Nephron progenitor cell (in vitro differentiated cells): ENCODE results near the gene SBK1.
A peak's percentile ranks its signal among the peaks of the same experiment; 100 is the strongest.

Experiments used
- DNase-seq: peaks from one replicate; pipeline ENCODE4 v3.0.0; 2021
- H3K27ac Mint-ChIP-seq: 2 replicates; pipeline ENCODE4 v1.8.0; 2021; ENCODE audit warnings: mild to moderate bottlenecking, moderate library complexity, mixed read lengths
- H3K27me3 Mint-ChIP-seq: 2 replicates; pipeline ENCODE4 v1.8.0; 2021; ENCODE audit warnings: mild to moderate bottlenecking, low read depth, mixed read lengths; ENCODE audit not compliant: poor library complexity
- H3K36me3 Mint-ChIP-seq: 2 replicates; pipeline ENCODE4 v1.8.0; 2021; ENCODE audit warnings: low read depth, mixed read lengths
- H3K4me1 Mint-ChIP-seq: 2 replicates; pipeline ENCODE4 v1.8.0; 2021; ENCODE audit warnings: mixed read lengths
- H3K4me3 Mint-ChIP-seq: 2 replicates; pipeline ENCODE4 v1.8.0; 2021; ENCODE audit warnings: mild to moderate bottlenecking, moderate library complexity, mixed read lengths
- H3K9me3 Mint-ChIP-seq: 2 replicates; pipeline ENCODE4 v1.8.0; 2021; ENCODE audit warnings: mild to moderate bottlenecking, moderate library complexity, mixed read lengths
- TF ChIP-seq, protein P1 (sequence below): fragments of 200-600 bp; sonication (generic); IDR thresholded peaks from 2 replicates; pipeline ENCODE4 v1.5.0; 2021; ENCODE audit warnings: antibody characterized with exemption

The SBK1 gene

DNA sequence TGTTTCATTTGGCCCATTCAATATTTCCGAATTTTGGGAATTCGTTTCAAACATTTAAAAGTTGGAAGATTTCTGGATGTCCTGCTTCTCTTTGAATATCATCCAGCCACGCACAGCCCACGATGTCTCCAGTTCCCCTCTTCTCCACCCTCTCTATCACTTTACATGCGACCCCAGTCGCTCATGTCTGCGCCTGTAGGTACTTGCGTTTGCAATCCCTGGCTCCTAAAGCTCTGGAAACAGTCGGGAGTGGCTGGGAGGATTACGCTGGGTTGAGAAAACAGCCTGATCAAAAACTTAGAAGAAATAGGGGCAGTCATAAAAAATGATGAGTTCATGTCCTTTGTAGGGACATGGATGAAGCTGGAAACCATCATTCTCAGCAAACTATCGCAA lies 1.5 kb upstream of the SBK1 start:
- peaks cover 16% of the 10 kb centered on the region for H3K36me3 Mint-ChIP-seq
- no peak overlapping the region for H3K27ac Mint-ChIP-seq
- H3K27me3 Mint-ChIP-seq: no peaks in the 10 kb centered on the region
- DNase-seq: no peak
- peaks cover 60% of the 10 kb centered on the region for H3K4me1 Mint-ChIP-seq
- H3K9me3 Mint-ChIP-seq: no peaks in the 10 kb centered on the region
- TF ChIP-seq, protein P1, sequence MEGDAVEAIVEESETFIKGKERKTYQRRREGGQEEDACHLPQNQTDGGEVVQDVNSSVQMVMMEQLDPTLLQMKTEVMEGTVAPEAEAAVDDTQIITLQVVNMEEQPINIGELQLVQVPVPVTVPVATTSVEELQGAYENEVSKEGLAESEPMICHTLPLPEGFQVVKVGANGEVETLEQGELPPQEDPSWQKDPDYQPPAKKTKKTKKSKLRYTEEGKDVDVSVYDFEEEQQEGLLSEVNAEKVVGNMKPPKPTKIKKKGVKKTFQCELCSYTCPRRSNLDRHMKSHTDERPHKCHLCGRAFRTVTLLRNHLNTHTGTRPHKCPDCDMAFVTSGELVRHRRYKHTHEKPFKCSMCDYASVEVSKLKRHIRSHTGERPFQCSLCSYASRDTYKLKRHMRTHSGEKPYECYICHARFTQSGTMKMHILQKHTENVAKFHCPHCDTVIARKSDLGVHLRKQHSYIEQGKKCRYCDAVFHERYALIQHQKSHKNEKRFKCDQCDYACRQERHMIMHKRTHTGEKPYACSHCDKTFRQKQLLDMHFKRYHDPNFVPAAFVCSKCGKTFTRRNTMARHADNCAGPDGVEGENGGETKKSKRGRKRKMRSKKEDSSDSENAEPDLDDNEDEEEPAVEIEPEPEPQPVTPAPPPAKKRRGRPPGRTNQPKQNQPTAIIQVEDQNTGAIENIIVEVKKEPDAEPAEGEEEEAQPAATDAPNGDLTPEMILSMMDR: no peak
- peak overlapping the region; percentile 93 for H3K4me3 Mint-ChIP-seq

DNA sequence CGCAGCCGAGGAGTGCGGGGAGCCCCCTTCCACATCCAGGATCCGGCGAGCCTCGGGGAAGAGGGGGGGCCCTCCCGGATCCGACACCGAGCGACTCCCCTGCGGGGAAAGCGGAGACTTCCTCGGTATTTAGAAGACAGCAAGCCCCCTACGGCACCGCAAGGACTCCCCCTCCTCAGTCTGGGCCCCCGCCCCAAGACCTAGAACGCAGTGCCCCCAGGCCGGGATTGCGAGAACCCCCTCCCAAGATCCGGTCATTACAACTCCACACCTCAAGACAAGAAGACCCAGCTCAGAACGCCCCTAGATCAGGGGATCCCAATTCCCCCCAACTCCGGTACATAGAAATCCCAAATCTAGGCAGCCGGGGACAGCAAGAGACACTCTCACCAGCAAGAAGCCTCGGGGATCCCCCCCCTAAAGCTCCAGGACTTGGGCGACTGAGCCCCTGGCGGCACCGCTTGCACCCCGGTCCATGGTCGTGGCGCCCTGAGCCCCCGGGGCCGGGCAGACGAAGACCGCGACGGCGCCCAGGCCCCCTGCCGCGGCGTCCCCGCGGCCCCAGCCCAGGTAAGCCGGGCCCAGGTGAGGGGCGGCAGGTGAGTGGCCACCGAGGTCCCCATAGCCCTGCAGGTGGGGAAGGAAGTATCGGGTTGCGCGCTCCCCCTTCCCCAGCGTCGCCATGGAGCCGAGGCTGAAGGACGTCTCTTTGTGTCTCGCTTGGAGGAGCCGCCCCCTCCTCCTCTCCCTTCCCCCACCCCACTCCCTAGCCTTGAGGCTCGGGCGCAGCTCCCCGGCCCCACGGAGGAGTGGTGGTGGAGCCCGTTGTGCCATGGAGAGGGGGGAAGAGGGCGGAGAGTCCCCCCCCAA lies 641 bp downstream of the SBK1 start:
- TF ChIP-seq, protein P1: no peak

DNA sequence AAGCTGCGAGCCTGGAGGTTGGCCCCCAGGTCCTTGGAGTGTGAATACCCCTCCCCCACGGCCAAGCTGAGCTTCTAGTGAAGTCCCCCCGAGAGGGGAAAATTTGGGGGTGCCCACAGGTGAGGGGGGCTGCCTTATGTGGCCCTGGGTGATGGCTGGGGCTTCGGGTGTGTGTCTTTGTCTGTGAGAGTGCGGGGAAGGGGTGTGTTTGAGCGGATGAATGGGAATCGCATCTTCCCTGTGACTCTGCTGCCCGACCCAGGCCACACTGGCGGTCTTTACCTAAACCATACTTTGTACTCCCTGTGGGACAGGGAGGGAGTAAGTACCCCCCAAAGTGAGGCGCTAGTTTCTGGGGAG lies 1.3 kb downstream of the SBK1 start:
- H3K4me1 Mint-ChIP-seq: peaks cover 55% of the 10 kb centered on the region
- TF ChIP-seq, protein P1: no peak
- DNase-seq: no peak
- peak overlapping the region; percentile 69 for H3K27ac Mint-ChIP-seq
- no peaks in the 10 kb centered on the region for H3K9me3 Mint-ChIP-seq
- H3K36me3 Mint-ChIP-seq: peaks cover 23% of the 10 kb centered on the region
- no peaks in the 10 kb centered on the region for H3K27me3 Mint-ChIP-seq
- H3K4me3 Mint-ChIP-seq: peak overlapping the region; percentile 93

More for the DNA sequence above, 641 bp downstream of the SBK1 start:
- Mint-ChIP-seq H3K27ac (peak overlapping the region; percentile 59), H3K4me3 (peak overlapping the region; percentile 98), H3K9me3 (no peaks in the 10 kb centered on the region), H3K4me1 (peaks cover 61% of the 10 kb centered on the region), H3K27me3 (no peaks in the 10 kb centered on the region), H3K36me3 (peaks cover 19% of the 10 kb centered on the region)
- DNase-seq: peak; percentile 61

DNA sequence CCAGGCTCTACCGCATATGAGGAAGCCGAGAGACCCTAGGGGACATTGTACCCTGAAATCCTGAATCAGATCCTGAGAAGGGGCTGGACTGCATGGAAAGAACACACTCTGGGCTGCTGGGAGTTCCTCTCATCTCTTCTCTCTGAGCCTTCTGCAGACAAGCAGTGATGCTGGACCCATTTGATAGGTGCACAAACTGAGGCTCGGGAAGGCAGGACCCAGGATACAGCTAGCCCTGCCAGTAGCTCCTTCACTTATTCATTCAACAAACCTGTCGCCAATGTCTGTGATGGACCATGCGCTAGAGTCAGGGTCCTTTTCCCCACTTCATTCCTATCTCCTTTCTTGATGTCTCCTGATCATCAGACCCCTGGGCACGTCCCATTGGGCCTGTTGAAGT lies 1.9 kb downstream of the SBK1 start:
- TF ChIP-seq, protein P1: no peak
- H3K36me3 Mint-ChIP-seq: peaks cover 21% of the 10 kb centered on the region
- no peaks in the 10 kb centered on the region for H3K27me3 Mint-ChIP-seq
- H3K4me1 Mint-ChIP-seq: peaks cover 49% of the 10 kb centered on the region
- peak overlapping the region; percentile 93 for H3K4me3 Mint-ChIP-seq
- no peak overlapping the region for H3K27ac Mint-ChIP-seq
- no peak for DNase-seq
- no peaks in the 10 kb centered on the region for H3K9me3 Mint-ChIP-seq

DNA sequence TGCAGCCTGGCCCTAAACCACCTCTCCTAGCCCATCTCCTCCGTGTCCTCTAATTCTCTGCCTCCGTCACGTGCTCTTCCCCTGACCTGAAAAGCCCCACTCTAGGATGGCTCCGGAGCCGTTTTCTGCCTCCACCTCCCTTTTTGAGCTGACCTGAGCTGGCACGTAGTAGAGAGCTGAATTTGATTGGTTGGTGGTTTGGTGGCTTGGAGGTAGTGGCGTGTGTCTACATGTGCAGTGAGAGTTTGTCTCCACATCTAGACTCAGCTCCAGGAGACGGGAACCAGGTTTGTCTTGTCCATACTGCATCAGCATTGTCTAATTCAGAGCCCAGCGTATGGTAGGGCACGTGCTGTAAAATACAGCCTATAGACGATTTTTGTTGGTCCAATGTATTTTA lies 3.0 kb downstream of the SBK1 start:
- no peaks in the 10 kb centered on the region for H3K9me3 Mint-ChIP-seq
- TF ChIP-seq, protein P1: no peak
- H3K4me3 Mint-ChIP-seq: peak overlapping the region; percentile 93
- DNase-seq: no peak
- peaks cover 40% of the 10 kb centered on the region for H3K4me1 Mint-ChIP-seq
- H3K36me3 Mint-ChIP-seq: peaks cover 25% of the 10 kb centered on the region
- H3K27me3 Mint-ChIP-seq: no peaks in the 10 kb centered on the region
- H3K27ac Mint-ChIP-seq: no peak overlapping the region

DNA sequence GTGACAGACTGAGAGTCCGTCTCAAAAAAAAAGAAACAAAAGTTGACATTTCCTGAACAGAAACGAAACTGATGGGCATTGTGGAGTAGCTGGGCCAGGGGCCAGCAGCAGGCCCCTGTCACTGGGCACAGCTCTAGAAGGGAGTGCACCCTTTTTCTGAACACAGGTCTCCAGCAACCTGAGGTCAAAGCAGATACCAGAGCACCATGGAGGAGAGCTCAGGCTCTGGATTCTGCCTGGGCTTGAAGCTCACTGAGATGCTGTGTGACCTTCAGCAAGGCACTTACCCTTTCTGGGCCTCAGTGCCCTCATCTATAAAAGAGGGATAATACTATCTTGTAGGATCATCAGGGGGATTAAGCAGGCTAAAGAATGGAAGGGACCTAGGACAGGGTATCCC lies 5.0 kb downstream of the SBK1 start:
- Mint-ChIP-seq H3K36me3 (peaks cover 28% of the 10 kb centered on the region), H3K9me3 (no peaks in the 10 kb centered on the region), H3K27me3 (no peaks in the 10 kb centered on the region), H3K27ac (no peak overlapping the region), H3K4me3 (no peak overlapping the region), H3K4me1 (peaks cover 25% of the 10 kb centered on the region)
- no peak for DNase-seq
- TF ChIP-seq, protein P1: no peak
